PFSK-1 (cell line): Measurements from ENCODE around the gene VAPA.

Source experiments
- POLR2AphosphoS5 ChIP-seq: IDR thresholded peaks from 2 replicates; pipeline ENCODE4 v1.6.1; 2012; ENCODE audit warnings: low read depth, mild to moderate bottlenecking, control low read depth, low read length, moderate library complexity
- TAF1 ChIP-seq: IDR thresholded peaks from 2 replicates; pipeline ENCODE4 v1.6.1; 2012; ENCODE audit warnings: low read length, control low read depth, borderline replicate concordance; ENCODE audit not compliant: insufficient read depth

- no peak for TF ChIP-seq POLR2AphosphoS5
- TF ChIP-seq TAF1: no peak
Observed at GRCh38 chr18:9910661-9911060, 3.2 kb upstream of the VAPA start.
